ENCODE measurements around the gene DEDD2.

DEDD2 gene

DNA sequence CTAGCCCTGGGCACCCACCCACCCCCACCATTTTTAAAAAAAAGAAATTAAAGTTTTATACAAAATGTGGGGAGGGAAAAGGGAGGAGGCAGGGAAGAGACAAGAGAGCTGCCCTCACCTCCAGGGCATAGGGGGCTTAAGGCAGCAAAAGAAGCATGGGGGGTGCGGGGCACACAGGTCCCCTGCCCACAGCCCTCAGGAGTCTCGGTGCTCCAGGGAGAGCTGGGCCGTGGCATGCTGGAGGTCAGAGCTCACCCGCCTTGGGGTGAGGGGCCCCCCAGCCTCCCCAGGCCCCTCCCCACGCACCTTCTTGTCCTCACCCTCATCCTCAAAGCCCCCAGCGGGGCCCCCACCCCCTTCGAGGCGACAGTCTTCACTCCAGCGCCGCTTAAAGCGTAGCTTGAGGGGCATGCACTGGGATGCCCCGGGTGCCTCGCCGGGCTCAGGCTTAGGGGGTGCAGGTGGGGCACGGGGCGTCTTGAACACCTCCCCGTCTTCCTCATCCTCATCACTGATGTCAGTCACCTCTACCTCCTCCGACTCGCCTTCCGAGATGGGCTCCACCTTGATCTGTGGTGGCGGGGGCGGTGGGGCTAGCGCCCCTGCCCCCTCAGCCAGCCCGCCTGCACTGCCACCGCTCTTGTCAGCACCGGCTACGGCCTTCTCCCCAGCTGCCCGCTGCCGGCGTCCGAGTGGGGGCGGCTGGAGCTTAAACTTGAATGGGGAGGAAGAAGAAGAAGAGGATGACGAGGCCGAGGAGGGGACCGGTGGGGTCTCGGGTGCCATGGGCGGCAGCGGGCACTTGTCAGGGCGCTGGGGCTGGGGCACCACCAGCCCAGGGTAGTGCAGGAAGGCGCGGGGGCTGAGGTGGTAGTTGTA lies 31.0 kb upstream of the DEDD2 start:
- no peak for DNase-seq

- DNase-seq: no peak
Measured at GRCh38 chr19:42247640-42248199, 30.2 kb upstream of the DEDD2 start.

GRCh38 chr19:42246922-42247639 lies 29.6 kb upstream of the DEDD2 start:
- DNase-seq: no peak

- no peak for DNase-seq
Measured at GRCh38 chr19:42246143-42246921, 28.9 kb upstream of the DEDD2 start.

GRCh38 chr19:42245231-42245630 lies 27.8 kb upstream of the DEDD2 start:
- DNase-seq: no peak

DNA sequence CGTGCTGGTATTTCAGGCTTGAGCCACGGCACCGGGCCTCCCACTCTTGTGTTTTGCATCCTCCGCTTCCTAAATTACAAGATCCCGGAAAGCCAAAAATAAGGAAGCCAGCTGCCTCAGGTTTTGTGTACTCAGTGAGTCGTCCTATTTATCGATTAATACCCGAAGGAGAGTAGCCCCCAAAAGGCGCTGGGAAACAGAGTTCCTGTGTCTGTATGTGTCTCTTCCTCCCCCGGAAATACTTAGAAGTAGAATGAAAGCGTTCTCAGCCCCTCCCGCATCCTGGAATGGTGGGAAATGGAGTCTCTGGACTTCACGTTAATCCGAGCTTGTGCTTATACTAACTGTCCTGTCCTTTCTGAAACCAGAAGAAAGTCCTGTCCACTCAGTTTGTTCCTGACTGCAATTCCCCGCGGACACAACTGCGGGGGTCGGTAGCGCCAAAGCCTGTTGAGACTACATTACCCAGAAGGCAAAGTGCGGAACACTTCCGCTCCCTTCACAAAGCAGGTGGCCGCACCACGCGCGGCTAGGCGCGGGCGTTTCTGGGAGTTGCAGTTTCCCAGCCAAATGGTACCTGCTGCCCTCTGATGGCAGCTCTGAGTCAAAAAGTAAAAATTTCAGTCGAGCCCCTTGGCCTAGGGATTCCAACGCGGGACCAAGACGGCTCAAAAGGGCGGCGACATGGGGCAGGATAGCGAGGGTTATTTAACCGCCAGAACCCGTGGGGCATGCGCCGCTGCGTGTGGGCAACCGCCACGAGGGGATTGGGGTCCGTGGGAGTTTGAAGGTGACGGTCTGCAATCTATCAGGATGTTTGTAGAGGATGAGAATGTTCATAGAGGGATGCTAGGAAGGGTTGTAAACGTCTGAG lies 27.1 kb upstream of the DEDD2 start:
- peak; percentile 84 to 86 for DNase-seq

- DNase-seq: peak; percentile 88 to 92
Measured at GRCh38 chr19:42242512-42243409, 25.3 kb upstream of the DEDD2 start, which contains the start of gene GSK3A. TSS of gene GSK3A (minus strand) at chr19:42242602. CDS start at chr19:42242465, 137 bp downstream.

DNA sequence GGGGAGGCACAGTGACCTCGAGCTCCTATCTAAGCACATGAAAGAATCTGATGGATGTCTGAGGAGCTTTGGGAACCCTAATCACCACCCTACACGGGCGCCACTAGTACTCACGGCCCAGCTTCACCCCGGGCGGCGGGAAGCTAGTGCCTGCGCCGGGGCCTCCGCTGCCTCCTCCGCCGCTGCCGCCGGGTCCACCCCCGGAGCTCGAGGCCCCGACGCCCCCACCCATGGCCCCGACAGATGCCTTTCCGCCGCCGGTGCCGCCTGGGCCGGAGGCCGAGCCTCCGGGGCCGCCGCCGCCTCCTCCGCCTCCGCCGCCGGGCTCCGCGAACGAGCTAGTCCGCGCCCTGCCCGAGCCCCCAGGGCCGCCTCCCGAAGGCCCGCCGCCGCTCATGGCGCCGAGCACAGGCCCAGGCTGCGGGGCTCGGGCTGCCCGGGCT lies 24.6 kb upstream of the DEDD2 start:
- DNase-seq: no peak

GRCh38 chr19:42241279-42241678 lies 23.8 kb upstream of the DEDD2 start:
- DNase-seq: no peak

- DNase-seq: no peak
Measured at GRCh38 chr19:42239544-42240220, 22.2 kb upstream of the DEDD2 start.

DNA sequence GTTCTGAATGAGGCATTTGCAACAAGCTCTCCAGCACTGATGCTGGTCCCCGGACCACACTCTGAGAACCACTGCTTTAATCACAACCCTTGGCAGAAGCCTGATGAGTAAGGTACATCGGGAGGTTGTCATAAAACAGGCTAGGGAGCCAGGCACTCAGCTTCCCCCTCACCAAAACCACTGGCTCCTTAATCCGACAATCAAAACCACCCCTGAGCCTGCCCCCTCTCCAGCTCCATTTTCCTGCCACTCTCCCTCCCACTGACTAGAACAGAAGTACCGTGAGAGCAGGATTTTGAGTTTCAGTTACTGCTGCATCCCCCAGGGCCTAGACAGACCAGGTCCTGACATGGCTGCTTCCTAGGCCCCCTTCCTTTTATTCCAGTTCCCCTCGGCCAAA lies 17.7 kb upstream of the DEDD2 start:
- DNase-seq: no peak

DNA sequence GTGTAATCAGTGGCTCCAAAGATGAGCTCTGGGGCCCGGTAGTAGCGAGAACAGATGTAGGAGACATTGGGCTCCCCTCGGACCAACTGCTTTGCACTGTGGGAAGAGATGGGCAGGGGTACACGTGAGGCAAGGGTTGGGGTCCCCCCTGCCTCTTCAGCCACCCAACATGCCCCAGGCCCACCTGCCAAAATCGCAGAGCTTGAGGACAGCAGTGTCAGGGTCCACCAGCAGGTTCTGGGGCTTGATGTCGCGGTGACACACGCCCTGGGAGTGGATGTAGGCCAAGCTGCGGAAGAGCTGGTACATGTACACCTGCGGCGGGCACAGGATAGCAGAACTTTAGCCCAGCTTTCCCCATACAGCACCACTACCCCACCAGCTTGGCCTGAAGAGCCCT lies 16.9 kb upstream of the DEDD2 start:
- no peak for DNase-seq

- no peak for DNase-seq
Measured at GRCh38 chr19:42233678-42234292, 16.3 kb upstream of the DEDD2 start.

DNA sequence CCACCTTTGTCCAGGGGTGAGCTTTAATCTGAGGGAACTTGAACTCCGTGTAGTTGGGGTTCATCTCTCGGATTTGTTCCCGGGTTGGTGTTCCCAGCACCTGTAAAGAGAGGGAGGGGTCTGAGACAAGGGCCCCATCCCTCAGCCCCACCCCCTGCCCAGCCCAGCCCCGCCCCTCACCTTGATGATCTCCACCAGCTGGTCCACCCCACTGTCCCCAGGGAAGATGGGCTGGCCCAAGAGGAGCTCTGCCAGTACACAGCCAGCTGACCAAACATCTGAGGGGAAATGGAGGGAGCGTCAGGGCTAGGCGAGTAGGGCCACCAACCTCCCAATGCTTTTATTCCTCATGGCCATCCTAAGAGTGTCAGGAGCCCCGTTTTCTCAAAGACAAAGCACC lies 15.6 kb upstream of the DEDD2 start:
- DNase-seq: no peak

GRCh38 chr19:42232435-42232834 lies 15.0 kb upstream of the DEDD2 start:
- no peak for DNase-seq

- no peak for DNase-seq
Measured at GRCh38 chr19:42230571-42230970, 13.1 kb upstream of the DEDD2 start.

- DNase-seq: no peak
Measured at GRCh38 chr19:42229855-42230351, 12.4 kb upstream of the DEDD2 start.

DNA sequence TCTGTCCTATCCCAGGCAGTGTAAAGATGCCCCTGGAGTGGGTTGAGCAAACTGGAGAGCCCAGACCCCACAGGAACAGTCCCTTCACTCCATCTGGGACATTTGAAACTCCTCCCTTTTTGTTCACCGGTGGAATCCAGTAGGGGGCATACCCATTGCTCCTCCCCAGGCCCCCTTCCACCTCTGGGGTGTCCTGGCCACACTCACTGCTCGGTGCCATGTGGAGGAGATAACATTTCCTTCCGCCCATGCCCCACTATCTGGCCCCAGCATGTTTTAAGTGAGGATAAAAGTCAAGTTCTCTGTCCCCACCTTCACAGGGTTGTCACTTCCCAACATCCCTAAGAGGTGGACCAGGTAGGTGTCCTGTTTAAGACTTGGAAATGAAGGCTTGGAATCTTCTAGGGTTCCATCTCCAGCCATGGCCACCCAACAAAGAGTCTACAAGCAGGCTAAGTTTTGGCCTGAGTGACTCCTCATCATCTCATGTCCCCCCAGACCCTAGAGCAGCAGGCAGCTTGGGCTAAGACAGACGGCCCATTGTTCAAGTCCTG lies 11.9 kb upstream of the DEDD2 start:
- DNase-seq: no peak

GRCh38 chr19:42228641-42229040 lies 11.2 kb upstream of the DEDD2 start:
- DNase-seq: no peak

All from stimulated activated CD4-positive, alpha-beta T cell treated with anti-CD3 and anti-CD28 coated beads, Interleukin-2, amount 100 ng/mL, for 48 hours (primary cell).